GM12872 (cell line): ENCODE results near the gene PKP2.

Source experiments
- CTCF ChIP-seq: IDR thresholded peaks from 3 replicates; pipeline ENCODE4 v1.5.1; 2011; ENCODE audit warnings: low read depth, mild to moderate bottlenecking, low read length, moderate library complexity; ENCODE audit not compliant: insufficient read depth

The PKP2 gene

DNA sequence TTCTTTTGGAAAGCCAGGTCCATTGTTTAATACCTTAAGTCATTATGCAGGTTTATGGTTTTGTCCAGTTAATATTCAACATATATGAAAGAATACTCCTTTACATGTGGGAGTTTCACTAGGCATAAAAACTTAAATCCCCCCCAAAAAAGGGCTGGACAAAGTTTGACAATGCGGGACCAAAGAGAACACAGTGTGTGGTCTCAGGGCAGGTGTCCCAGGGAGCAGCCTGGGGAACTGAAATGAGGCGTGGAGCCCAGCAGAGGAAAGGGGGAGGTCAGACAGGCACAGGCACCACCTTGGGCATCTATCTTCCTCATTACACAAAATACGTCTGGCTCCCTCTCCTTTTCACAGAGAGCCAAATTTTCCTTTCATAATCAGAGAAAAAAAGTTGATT, 22.5 kb downstream of the PKP2 start:
- no peak for TF ChIP-seq CTCF

DNA sequence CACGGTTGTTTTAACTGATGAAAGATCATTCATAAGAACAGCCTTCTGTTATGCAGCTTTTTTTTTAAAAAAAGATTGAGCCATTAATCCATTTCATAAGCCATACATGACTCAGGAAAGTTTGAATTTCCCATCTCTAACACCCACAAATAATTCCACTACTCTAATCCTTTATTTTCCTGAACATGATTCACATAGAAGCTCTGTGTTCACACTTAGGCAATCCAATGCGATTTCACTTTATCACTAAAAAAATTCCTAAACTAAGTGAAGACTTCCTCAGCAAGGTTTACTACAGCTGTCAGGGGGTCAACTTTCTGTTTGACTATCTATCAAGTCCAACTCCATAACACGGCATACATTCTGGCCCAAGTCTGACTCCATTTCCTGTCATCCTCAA, 25.9 kb downstream of the PKP2 start:
- no peak for TF ChIP-seq CTCF

DNA sequence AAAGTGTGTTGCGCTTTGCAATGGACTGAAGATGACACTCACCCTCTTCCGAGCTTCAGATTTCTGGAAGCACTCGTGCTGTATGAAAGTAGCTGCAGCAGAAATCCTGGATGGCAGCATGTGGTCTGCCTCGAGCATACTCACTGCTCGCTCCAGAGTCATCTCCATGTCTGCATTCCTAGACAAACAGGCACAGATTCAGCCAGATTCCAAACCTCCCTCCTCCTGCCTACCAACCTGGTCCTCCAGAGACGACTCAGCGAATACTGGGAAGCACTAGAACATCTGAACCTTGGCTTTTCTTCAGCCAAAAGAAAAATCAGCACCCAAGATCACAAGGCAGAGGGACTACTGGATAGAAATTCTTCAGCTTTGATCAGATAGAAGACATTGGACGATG, 27.7 kb downstream of the PKP2 start:
- TF ChIP-seq CTCF, result no peak

DNA sequence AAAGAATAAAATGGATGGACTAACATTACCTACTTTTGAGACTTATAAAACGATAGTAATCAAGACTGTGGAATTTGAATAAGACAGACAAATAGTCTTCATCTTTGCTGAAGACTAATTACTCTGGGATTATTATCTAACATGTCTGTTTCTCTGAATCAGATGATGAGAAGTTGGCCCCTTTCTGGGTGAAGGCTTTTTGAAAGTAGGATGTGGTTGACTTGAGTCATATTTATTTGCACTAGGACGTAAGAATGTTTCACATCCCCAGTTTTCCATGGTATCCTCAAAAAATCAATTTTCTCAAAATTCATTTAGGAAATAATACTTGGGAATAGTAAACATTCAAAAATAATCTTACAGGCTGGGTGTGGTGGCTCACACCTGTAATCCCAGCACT, 31.8 kb downstream of the PKP2 start:
- TF ChIP-seq CTCF, result no peak

DNA sequence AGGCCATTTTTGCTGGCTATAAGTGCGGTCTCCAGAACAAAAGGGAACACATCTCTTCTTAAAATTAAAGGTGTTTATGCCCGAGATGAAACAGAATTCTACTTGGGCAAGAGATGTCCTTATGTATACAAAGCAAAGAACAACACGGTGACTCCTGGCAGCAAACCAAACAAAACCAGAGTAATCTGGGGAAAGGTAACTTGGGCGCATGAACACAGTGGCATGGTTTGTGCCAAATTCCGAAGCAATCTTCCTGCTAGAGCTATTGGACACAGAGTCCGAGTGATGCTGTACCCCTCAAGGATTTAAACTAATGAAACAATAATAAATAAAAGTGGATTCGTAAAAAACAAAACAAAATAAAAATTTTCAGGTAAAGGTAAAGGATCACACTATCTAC, 33.4 kb downstream of the PKP2 start:
- TF ChIP-seq CTCF, result no peak

GRCh38 chr12:32860192-32860591, 36.4 kb downstream of the PKP2 start:
- TF ChIP-seq CTCF, result no peak

DNA sequence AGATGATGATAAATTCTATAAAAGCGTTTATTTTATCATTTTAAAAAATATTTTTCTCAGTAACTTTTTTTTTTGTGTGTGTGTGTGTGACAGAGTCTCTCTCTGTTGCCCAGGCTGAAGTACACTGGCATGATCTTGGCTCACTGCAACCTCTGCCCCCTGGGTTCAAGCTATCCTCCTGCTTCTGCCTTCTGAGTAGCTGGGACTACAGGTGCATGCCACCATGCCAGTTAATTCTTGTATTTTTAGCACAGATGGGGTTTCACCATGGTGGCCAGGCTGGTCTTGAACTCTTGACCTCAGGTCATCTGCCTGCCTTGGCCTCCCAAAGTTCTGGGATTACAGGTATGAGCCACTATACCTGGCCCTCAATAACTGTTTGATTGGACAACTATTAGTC, 37.2 kb downstream of the PKP2 start:
- no peak for TF ChIP-seq CTCF

- TF ChIP-seq CTCF, result no peak
Measured at GRCh38 chr12:32854716-32855115, 41.9 kb downstream of the PKP2 start.
